ENCODE data around the gene SLC9A7.

DNA sequence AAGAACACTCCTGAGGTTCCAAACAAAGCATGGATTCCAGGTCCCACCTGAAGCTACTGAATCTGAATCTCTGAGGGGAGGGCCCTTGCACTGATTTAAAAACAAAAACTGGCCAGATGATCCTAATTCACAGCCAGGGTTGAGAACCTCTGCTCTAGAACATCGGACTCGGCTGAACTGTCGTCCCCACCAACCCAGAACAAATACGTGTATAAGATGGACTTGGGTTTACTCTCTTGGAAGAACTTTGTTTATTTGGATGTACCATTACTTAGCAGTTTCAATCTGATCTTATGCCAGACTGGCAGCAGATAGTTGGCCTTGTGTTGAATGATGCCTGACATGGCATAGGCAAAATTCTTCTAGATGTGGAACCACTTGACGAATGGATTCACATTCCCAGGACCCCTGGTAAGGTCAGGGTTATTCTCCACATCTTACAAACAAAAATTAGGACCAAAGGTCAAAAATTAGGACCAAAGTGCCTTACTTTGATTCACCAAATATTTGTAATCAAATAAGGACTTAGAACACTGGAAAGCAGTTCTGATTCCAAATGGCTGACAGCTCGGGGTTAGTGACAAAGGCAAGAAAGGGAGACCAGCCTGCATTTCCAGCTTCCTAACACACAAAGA lies 156.3 kb downstream of the SLC9A7 start:
- TF ChIP-seq, protein P1, sequence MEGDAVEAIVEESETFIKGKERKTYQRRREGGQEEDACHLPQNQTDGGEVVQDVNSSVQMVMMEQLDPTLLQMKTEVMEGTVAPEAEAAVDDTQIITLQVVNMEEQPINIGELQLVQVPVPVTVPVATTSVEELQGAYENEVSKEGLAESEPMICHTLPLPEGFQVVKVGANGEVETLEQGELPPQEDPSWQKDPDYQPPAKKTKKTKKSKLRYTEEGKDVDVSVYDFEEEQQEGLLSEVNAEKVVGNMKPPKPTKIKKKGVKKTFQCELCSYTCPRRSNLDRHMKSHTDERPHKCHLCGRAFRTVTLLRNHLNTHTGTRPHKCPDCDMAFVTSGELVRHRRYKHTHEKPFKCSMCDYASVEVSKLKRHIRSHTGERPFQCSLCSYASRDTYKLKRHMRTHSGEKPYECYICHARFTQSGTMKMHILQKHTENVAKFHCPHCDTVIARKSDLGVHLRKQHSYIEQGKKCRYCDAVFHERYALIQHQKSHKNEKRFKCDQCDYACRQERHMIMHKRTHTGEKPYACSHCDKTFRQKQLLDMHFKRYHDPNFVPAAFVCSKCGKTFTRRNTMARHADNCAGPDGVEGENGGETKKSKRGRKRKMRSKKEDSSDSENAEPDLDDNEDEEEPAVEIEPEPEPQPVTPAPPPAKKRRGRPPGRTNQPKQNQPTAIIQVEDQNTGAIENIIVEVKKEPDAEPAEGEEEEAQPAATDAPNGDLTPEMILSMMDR (conservative IDR thresholded peaks at IDR 0.05; ENCODE audit: low read depth, low read length): no peak
- TF ChIP-seq EZH2phosphoT487 (IDR thresholded peaks at IDR 0.05; ENCODE audit: borderline replicate concordance, low read length): no peak

All from PC-3 (cell line).